HUES48 (cell line): Measurements from ENCODE around the gene FGFR3.
"Not testable (repeated sequence)": the region's sequence is repeated elsewhere in the genome, so short reads cannot be mapped to it uniquely, and the experiment has no call there.

Experiments used
- H3K27ac ChIP-seq: one replicate; pipeline ENCODE4 v1.7.0; 2013; ENCODE audit warnings: low read depth, low read length, inconsistent platforms
- H3K27me3 ChIP-seq: 2 replicates; pipeline ENCODE4 v1.6.1; 2013; ENCODE audit warnings: mild to moderate bottlenecking, low read length; ENCODE audit not compliant: control insufficient read depth, insufficient read depth
- H3K36me3 ChIP-seq: 2 replicates; pipeline ENCODE4 v1.6.1; 2013; ENCODE audit warnings: low read length; ENCODE audit not compliant: control insufficient read depth, insufficient read depth
- H3K4me1 ChIP-seq: 2 replicates; pipeline ENCODE4 v1.6.1; 2013; ENCODE audit warnings: mild to moderate bottlenecking, low read length; ENCODE audit not compliant: control insufficient read depth, insufficient read depth
- H3K4me3 ChIP-seq: 2 replicates; pipeline ENCODE4 v1.5.1; 2013; ENCODE audit warnings: mild to moderate bottlenecking, low read depth, low read length
- H3K9ac ChIP-seq: 2 replicates; pipeline ENCODE4 v1.6.1; 2013; ENCODE audit warnings: mild to moderate bottlenecking, low read depth, low read length, moderate library complexity
- H3K9me3 ChIP-seq: 2 replicates; pipeline ENCODE4 v1.6.1; 2013; ENCODE audit warnings: low read length; ENCODE audit not compliant: control insufficient read depth, insufficient read depth

FGFR3 gene

DNA sequence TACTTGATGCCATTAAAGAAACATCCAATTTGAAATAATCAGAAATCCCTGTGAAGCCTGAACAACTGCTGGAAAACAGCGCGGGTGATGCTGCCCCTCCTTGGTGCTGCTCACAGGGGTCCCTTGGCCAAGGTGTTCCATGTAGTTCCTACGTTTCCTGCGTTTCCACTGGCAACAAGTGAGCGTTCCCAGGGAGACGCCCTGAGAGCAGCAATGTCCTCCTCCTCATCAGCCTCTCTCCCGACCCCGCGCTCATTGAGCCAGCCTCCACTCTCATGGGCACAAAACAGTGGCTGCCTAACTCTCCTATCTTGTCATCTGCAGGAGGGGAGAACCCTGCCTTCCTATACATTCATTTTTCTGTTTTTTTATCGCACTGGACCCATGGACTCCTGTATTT is 44.0 kb downstream of the FGFR3 start:
- Histone ChIP-seq H3K4me3 (no peak overlapping the region), H3K9me3 (no peaks in the 10 kb centered on the region), H3K27me3 (no peaks in the 10 kb centered on the region), H3K36me3 (peaks cover 76% of the 10 kb centered on the region), H3K9ac (no peak overlapping the region), H3K27ac (no peak overlapping the region), H3K4me1 (no peaks in the 10 kb centered on the region)

DNA sequence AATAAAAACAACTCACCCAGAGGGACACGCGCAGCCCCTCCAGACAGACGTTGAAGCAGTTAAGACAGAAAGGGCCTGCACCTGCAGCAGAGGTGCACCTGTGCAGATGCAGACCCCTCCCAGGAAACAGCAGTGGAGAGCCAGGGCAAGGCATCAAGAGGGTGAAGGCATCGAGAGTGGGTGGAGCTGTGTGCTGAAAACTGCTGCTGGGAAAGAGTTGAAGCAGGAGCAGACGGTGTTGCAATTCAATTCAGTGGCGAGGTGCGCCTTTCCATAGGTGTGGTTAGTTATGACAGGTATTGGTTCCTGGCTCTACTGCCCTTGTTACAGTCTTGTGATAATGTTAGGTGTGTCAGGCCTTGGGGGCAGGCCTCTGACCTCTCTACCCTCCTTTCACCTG is 46.2 kb downstream of the FGFR3 start:
- Histone ChIP-seq H3K9ac (no peak overlapping the region), H3K4me3 (no peak overlapping the region), H3K9me3 (no peaks in the 10 kb centered on the region), H3K36me3 (peaks cover 70% of the 10 kb centered on the region), H3K27ac (no peak overlapping the region), H3K4me1 (no peaks in the 10 kb centered on the region), H3K27me3 (no peaks in the 10 kb centered on the region)

DNA sequence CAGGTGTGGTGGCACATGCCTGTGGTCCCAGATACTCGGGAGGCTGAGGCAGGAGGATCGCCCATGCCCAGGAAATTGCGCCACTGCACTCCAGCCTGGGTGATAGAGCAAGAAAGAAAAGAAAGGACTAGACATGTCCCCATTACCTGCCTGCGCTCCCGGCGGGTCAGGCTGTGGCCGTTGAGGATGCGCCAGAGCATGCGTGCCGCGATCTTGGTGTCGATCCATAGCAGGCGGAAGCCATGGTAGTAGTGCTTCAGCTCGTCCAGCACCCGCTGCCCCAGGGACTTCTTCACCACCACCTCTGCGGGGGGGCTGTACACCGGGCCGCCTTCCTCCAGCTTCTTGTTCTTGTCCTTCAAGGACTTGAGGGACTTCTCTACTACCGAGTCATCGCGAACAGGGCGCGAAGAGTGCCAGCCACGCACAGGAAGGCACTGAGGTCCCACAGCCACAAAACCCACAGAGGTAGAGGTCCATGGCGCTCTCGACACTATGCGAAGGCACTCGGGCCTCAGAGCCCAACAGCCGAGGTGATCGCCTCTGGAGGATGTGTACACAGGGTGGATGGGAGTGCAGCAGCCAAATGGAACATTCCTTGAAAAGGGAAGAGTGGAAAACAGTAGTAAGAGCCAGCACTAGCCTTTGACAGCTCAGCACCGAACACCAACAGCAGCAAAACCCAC is 48.3 kb downstream of the FGFR3 start:
- H3K36me3 ChIP-seq, result peaks cover 61% of the 10 kb centered on the region
- H3K27ac ChIP-seq, result no peak overlapping the region
- no peak overlapping the region for H3K4me3 ChIP-seq
- no peaks in the 10 kb centered on the region for H3K9me3 ChIP-seq
- H3K27me3 ChIP-seq, result no peaks in the 10 kb centered on the region
- H3K4me1 ChIP-seq, result no peaks in the 10 kb centered on the region
- H3K9ac ChIP-seq, result no peak overlapping the region

- Histone ChIP-seq H3K4me3 (no peak overlapping the region), H3K27ac (no peak overlapping the region), H3K9me3 (no peaks in the 10 kb centered on the region), H3K4me1 (no peaks in the 10 kb centered on the region), H3K9ac (no peak overlapping the region), H3K27me3 (no peaks in the 10 kb centered on the region), H3K36me3 (peaks cover 62% of the 10 kb centered on the region)
Observed at GRCh38 chr4:1841887-1842210, 48.8 kb downstream of the FGFR3 start.

- no peaks in the 10 kb centered on the region for H3K27me3 ChIP-seq
- no peaks in the 10 kb centered on the region for H3K4me1 ChIP-seq
- no peak overlapping the region for H3K4me3 ChIP-seq
- no peak overlapping the region for H3K27ac ChIP-seq
- H3K9me3 ChIP-seq, result no peaks in the 10 kb centered on the region
- peaks cover 63% of the 10 kb centered on the region for H3K36me3 ChIP-seq
- H3K9ac ChIP-seq, result no peak overlapping the region
Observed at GRCh38 chr4:1842339-1842895, 49.3 kb downstream of the FGFR3 start.

DNA sequence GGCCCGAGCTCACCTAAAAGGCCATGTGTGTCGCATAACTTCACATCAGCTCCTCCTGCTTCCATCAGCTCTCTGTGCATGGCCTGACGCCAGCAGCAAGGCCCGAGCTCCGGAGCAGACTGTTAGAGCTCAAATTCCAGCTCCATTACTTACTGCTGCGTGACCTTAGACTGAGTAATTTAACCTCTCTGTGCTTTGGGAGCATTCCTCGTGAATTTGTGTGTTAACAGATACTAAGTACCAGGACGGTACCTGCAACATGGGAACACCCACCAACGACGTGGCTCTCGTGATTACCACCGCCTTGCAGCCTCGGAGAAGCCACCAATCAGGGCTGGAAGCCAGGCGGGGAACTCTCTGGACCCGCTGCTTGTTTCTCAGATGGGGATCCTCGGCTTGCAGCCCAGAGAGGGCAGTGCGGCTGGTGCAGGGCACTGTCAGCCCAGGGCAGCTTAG is 49.9 kb downstream of the FGFR3 start:
- H3K4me1 ChIP-seq, result no peaks in the 10 kb centered on the region
- no peak overlapping the region for H3K27ac ChIP-seq
- H3K9me3 ChIP-seq, result no peaks in the 10 kb centered on the region
- H3K27me3 ChIP-seq, result no peaks in the 10 kb centered on the region
- H3K9ac ChIP-seq, result no peak overlapping the region
- H3K36me3 ChIP-seq, result peaks cover 64% of the 10 kb centered on the region
- no peak overlapping the region for H3K4me3 ChIP-seq

DNA sequence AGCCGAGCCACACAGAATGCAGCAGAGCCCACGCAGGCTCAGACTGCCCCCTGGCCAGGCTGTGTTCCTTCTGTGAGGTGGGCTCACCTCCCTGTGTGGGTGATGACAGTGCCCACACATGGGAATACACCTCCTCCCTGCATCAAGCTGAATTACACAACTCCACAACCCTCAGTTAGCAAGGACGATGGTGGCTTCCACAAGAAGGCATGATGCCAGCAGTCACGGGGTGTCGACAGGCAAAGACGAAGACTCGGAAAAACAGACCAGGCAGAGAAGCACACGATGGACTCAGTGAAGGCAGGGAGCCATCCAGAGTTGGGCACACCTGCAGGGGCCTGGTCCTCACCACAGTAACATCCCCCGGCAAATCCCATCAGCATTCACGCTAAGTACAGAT is 50.8 kb downstream of the FGFR3 start:
- H3K36me3 ChIP-seq, result peaks cover 61% of the 10 kb centered on the region

DNA sequence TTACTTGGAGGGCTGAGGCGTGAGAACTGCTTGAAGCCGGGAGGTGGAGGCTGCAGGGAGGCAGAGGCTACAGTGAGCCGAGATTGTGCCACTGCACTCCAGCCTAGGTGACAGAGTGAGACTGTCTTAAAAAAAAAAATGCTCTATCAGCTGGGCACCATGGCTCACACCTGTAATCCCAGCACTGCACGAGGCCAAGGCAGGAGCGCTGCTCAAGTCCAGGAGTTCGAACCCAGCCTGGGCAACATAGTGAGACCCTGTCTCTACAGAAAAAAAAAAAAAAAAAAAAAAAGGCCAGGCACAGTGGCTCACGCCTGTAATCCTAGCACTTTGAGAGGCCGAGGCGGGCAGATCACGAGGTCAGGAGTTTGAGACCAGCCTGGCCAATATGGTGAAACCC is 51.5 kb downstream of the FGFR3 start:
- H3K9ac ChIP-seq, H3K27ac ChIP-seq, H3K9me3 ChIP-seq, H3K27me3 ChIP-seq, H3K4me3 ChIP-seq, H3K4me1 ChIP-seq: not testable (repeated sequence)
- peaks cover 56% of the 10 kb centered on the region for H3K36me3 ChIP-seq

More for the DNA sequence above, 50.8 kb downstream of the FGFR3 start:
- H3K9ac ChIP-seq, result no peak overlapping the region
- no peaks in the 10 kb centered on the region for H3K27me3 ChIP-seq
- no peak overlapping the region for H3K27ac ChIP-seq
- no peak overlapping the region for H3K4me3 ChIP-seq
- H3K9me3 ChIP-seq, result no peaks in the 10 kb centered on the region
- no peaks in the 10 kb centered on the region for H3K4me1 ChIP-seq

DNA sequence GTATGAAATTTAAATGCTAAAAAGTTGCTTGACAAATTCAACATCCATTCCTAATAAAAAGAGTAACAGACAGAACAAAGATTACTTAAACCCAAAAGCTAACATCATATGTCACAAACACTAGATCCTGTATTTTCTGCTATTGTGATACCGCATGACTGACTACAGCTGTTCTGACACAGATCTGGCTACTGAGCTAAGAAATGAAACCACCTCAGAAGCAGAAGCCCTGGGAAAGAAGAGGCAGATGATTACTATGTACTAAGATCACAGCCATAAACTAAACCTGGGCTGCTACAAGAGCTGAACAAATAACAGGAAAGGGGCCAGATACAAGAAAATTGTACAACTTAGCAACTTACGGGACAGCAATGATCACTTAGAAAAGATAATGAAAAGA is 53.5 kb downstream of the FGFR3 start:
- Histone ChIP-seq H3K27ac (no peak overlapping the region), H3K4me3 (no peak overlapping the region), H3K9me3 (no peaks in the 10 kb centered on the region), H3K4me1 (no peaks in the 10 kb centered on the region), H3K27me3 (no peaks in the 10 kb centered on the region), H3K36me3 (peaks cover 40% of the 10 kb centered on the region), H3K9ac (no peak overlapping the region)

DNA sequence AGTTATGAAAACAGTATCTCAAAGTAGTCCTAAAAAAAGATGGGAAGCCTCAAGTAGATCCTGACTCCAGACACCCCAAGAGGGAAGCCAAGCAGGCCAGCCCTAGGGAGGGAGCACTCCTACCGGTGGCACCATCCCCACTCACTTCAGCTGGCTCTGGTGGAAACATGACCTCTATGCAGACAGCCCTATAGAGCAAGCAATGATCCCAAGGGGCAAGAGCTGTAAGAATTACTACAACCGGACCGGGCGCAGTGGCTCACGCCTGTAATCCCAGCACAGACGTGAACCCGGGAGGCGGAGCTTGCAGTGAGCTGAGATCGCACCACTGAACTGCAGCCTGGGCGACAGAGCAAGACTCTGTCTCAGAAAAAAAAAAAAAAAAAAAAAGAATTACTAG is 57.2 kb downstream of the FGFR3 start:
- Histone ChIP-seq H3K4me3 (no peak overlapping the region), H3K9me3 (no peaks in the 10 kb centered on the region), H3K9ac (no peak overlapping the region), H3K27ac (no peak overlapping the region), H3K36me3 (peaks cover 22% of the 10 kb centered on the region; the same call in 1 of the 2 replicates), H3K4me1 (no peaks in the 10 kb centered on the region), H3K27me3 (no peaks in the 10 kb centered on the region; the same call in 1 of the 2 replicates)

DNA sequence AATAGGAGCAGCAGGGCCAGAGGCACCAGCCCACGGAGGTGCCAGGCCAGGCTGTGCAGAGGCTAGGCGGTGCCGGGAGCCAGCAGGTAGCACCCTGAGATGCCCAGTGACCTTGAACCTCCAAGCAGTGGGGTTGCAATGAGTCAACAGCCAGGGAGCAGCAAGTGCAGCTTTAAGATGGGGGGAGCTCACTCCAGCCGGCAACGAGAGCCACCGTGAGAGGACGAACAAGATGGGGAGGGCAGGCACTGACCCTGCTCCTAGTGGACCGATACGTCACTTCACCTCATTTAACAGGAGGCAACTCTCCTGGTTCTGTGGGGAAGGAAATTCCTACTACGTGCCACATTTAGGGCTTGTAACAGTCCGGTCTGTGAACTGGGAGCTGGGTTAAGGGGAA is 58.1 kb downstream of the FGFR3 start:
- H3K9me3 ChIP-seq, result no peaks in the 10 kb centered on the region
- H3K9ac ChIP-seq, result no peak overlapping the region
- H3K36me3 ChIP-seq, result peaks cover 19% of the 10 kb centered on the region; the same call in 1 of the 2 replicates
- H3K27ac ChIP-seq, result no peak overlapping the region
- no peaks in the 10 kb centered on the region; the same call in 1 of the 2 replicates for H3K27me3 ChIP-seq
- no peak overlapping the region for H3K4me3 ChIP-seq
- H3K4me1 ChIP-seq, result no peaks in the 10 kb centered on the region
